HG02870 (cell line): ENCODE data around the gene CISD2.
"Not testable (repeated sequence)": the region's sequence is repeated elsewhere in the genome, so short reads cannot be mapped to it uniquely, and the experiment has no call there.

ENCODE experiments used
- ATAC-seq: cut with Tn5 transposase; IDR thresholded peaks from one replicate; pipeline ENCODE4 v1.9.1; 2021; ENCODE audit warnings: mild to moderate bottlenecking, moderate library complexity; ENCODE audit not compliant: unreplicated experiment

The CISD2 gene

DNA sequence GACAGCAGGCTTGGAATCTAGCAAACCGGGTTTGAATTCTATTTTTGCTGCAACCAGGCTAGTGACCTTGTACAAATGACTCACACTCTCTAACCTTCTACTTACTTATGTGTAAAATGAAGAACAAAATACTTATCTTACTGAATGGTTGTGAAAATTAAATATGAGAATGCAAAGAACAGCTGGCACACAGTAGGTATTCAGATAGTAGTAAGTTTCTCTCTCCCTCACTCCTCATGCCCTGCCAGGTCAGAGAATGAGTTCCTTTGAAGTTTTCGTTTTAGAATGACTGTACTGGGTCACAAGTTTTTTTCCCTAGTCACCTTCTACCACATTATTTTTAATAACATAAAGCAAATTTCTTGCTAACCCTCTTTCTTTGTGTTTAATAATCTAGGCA lies 33.0 kb downstream of the CISD2 start:
- no peak for ATAC-seq

DNA sequence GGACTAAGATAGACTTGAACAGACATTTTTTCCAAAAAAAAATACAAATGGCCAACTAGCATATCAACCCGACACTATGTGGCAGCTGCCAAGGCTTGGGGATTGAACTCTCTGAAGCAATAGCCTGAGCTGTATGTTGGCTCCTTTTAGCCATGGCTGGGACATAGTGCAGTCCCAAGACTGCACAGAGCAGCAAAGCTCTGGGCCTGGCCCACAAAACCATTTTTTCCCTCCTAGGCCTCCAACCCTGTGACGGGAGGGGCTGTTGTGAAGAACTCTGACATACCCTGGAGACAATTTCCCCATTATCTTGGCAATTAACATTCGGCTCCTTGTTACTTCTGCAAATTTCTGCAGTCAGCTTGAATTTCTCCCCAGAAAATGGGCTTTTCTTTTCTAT lies 50.1 kb downstream of the CISD2 start:
- no peak for ATAC-seq

DNA sequence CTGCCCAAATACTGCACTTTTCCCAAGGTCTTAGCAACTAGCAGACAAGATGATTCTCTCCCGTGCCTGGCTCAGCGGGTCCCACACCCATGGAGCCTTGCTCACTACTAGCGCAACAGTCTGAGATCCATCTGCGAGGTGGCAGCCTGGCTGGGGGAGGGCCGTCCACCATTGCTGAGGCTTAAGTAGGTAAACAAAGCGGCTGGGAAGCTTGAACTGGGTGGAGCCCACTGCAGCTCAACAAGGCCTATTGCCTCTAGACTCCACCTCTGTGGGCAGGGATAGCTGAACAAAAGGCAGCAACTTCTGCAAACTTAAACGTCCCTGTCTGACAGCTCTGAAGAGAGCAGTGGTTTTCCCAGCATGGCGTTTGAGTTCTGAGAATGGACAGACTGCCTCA lies 50.9 kb downstream of the CISD2 start:
- not testable (repeated sequence) for ATAC-seq

DNA sequence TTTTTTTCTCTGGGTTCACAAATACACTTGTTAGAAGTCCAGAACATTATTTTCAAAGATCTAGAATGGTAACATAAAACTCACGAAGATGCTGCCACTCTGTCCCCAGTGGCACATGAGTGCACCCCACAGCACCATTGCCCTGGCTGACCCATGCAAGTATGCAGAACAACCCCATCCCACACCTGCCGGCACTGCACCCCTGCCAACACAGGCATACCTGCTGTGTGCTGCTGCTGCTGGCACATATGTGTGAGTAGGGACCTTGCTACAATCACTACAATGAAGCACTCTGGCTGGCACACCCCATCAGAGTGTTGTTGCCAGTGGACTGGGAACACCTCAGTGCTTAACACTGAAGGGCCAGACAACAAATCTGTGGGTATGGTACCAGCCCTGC lies 66.9 kb downstream of the CISD2 start:
- ATAC-seq, result no peak

DNA sequence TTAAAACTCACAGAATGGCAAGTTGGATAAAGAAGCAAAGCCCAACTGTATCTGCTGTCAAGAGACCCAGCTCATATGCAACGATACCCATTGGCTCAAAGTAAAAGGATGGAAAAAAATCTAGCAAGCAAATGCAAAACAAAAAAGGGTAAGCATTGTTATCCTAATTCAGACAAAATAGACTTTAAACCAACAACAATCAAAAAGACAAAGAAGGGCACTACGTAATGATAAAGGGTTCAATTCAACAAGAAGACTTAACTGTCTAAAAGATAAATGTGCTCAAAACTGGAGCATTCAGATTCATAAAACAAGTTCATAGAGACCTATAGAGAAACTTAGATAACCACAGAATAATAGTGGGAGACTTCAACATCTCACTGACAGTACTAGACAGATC lies 69.3 kb downstream of the CISD2 start:
- not testable (repeated sequence) for ATAC-seq
